Fibroblast of villous mesenchyme (primary cell): ENCODE results near the gene CERCAM. TPM values are rescaled to one million over a fixed set of nuclear protein-coding genes. Genes with fewer than 3 reads are reported as not detected.
"Not testable (repeated sequence)": the region's sequence is repeated elsewhere in the genome, so short reads cannot be mapped to it uniquely, and the experiment has no call there.

ENCODE experiments used
- DNase-seq: peaks from one replicate; pipeline ENCODE4 v3.0.0-alpha.2; 2010; ENCODE audit warnings: low read depth
- H3K4me3 ChIP-seq: 2 replicates; pipeline ENCODE4 v1.5.1; 2011; ENCODE audit warnings: low read depth, mild to moderate bottlenecking, low read length
- CTCF ChIP-seq: IDR thresholded peaks from 2 replicates; pipeline ENCODE4 v1.5.1; 2012; ENCODE audit warnings: low read depth, mild to moderate bottlenecking, low read length; ENCODE audit not compliant: insufficient read depth
- total RNA-seq: library from RNA; depleted of rRNA; stranded (reverse); fragments of >200 nt; gene quantifications from 2 replicates; pipeline ENCODE4 v1.2.3, GENCODE V29; 2012

CERCAM gene
- total RNA-seq, 1 donor: 86.8 TPM

DNA sequence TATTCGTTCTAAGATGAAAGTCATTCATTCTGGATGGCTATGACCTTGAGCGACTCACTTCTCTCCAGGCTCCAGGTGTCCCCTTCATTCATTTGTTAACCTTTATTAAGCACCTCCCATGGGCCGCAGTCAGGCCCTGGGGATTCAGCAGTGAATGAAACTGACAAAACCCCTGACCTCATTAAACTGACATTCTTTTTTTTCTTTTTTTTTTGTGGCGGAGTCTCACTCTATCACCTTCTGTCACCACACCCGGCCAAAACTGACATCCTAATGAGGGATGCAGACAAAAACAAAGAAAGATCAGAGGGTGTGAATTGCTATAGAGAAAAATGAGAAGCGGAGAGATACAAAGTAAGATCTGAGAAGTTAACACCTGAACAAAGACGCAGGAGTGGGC, 18.6 kb downstream of the CERCAM start:
- H3K4me3 ChIP-seq: no peak overlapping the region
- DNase-seq: no peak
- TF ChIP-seq CTCF: no peak

DNA sequence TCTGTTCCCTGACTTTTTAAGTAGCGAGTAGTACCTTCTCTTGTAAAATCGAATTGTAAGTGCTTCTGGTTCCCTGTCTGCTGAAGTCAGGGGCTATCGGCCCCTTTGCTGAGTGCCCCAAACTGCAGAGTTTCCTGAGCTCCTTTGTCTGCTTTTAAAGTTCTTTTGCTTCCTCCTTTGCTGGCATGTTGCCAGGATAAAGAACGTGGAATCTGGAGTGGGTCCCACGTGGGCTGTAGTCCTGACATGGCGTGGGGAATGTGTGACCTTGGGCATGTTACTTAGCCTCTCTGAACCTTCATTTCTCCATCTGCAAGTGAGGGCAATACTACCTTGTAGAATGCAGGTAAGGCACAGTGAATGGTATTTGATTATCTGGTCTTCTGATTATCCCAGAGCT, 21.5 kb downstream of the CERCAM start:
- DNase-seq: no peak
- H3K4me3 ChIP-seq: no peak overlapping the region
- TF ChIP-seq CTCF: no peak

- not testable (repeated sequence) for DNase-seq, H3K4me3 ChIP-seq
These were observed 25.8 kb downstream of the CERCAM start for GRCh38 chr9:128446505-128446904.

GRCh38 chr9:128448746-128449145, 28.1 kb downstream of the CERCAM start:
- H3K4me3 ChIP-seq: no peak overlapping the region
- no peak for TF ChIP-seq CTCF
- no peak for DNase-seq

DNA sequence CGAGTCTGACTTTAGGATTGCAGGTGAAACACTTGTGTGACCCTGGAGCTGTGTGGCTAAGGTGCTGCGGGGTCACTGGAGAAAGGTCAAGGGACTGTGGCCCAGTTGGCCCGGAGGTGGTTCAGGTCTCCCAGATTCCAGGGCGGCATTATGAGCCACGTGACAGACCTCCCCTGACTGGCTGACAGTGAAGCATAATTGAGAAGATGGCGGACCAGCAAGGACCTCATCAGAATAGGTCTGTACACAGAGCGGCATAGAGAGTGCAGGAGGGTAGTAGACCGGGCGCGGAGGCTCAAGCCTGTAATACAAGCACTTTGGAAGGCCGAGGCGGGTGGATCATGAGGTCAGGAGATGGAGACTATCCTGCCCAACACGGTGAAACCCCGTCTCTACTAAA, 34.3 kb downstream of the CERCAM start:
- no peak for DNase-seq
- no peak for TF ChIP-seq CTCF
- H3K4me3 ChIP-seq: no peak overlapping the region

DNA sequence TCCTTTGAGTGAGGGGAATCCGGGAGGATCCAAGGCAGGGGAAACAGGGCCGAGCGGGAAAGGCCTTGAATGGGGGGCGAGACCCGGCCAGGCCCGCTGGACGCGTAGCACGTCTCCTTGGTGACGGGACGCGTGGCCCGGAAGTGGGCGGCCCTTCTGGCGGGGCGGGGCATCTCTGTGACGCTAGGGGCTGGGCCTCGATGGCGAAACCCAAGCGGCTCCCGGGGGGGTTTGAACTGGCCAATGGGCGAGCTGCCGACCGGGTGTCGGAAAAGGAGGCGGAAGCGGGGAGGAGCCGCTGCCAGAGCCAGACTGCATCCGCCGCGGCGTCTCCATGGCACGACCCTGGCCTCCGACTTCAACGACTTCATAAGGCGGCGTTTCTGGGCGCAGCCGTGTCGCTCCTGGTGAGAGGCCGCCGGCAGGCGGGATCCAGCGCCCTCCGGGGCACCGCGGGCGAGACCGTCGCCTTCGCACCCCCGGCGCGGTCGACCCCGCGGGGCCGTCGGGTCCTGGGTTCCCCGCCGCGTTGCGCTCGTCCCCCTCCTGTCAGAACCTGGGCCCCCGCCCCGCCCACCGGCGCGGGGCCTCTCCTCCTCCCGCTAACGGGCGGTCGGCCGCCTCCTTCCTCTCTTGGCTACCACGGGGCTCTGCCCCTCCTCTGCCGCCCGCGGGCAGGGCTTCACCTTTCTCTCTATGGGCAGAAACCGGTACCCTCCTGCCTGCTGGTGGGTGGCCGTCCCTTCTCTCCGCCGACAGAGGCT, 35.4 kb downstream of the CERCAM start, which contains the start of gene ODF2:
Gene ODF2, plus strand, starts transcription at position 158 of the 764 bp plus-strand sequence. Its CDS starts 86 bp downstream, at position 244.
- H3K4me3 ChIP-seq: peak within 1 kb of the TSS; percentile 88
- DNase-seq: peak; percentile 96
- TF ChIP-seq CTCF: no peak

- DNase-seq: peak; percentile 78
- H3K4me3 ChIP-seq: peak overlapping the region; percentile 88
- TF ChIP-seq CTCF: no peak
These were observed 36.0 kb downstream of the CERCAM start for GRCh38 chr9:128456613-128457061.
